NCI-H2227 (cell line): ENCODE measurements around the gene DHRS9.
A peak's percentile ranks its signal among the peaks of the same experiment; 100 is the strongest.
"Not testable (repeated sequence)": the region's sequence is repeated elsewhere in the genome, so short reads cannot be mapped to it uniquely, and the experiment has no call there.

Experiments
- DNase-seq: peaks from one replicate; lab custom pipeline; 2025; ENCODE audit not compliant: unreplicated experiment; lab: John Stamatoyannopoulos, UW

Gene DHRS9

DNA sequence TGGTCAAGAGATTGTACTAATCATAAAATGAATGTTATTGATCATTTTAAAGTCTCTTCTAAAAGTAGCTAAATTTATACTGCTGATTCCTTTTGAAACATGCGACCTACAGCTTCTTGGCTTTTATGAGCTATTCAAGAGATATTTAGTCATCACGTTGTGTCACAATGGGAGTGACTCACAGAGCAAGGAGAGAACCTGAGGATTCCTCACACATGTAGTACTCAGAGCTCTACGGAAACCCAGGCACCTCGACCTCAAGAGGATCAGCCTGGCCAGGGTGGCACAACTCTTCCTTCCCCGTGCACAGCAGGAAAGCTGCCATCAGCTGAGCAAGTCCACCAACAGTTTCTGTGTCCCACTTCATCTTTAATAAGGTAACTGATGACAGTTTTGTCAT is at the start of gene DHRS9:
Gene DHRS9 (plus strand): TSS at position 223 of the 400 bp plus-strand sequence. CDS start 12,019 bp downstream, outside the sequence.
- DNase-seq = no peak

DNA sequence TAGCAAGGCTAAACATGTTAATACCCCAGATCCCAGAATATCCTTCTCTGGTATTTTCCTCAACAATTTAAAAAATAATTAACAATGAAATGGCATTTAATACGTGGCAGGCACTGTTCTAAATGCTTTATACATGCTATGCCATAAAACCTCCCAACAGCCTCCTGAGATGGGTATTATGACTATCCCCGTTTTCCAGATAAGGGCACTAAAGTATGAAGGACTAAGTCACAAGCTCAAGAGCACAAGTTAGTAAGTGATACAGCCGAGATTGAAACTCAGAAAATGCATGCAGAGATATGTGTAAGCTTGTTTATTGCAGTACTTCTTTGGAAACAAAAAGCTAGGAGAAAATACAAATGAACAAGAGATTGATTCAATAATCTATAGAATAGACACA is 46.2 kb upstream of the DHRS9 start:
- no peak for DNase-seq

DNA sequence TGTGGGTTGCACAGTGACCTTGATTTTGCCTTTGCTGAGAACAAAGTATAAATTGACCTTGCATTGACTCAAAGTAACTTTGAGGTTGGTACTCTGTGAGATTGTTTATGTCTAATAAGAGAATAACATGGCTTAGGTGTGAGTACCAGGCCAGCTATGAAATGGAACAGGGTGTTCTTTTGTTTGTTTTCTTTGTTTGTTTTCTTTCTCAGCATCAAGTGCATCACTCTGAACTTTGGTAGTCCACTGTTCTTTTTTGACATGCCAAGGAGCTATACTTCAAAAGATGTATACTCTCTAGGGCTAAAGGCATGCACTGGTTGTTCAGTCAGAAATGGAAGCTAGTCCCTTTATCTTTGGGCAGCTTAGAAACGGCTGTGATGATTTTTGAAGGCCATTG is 43.3 kb upstream of the DHRS9 start:
- DNase-seq = no peak

- DNase-seq = no peak
These were observed 42.1 kb upstream of the DHRS9 start for GRCh38 chr2:169027234-169027633.

- no peak for DNase-seq
These were observed 40.0 kb upstream of the DHRS9 start for GRCh38 chr2:169029341-169029740.

- no peak for DNase-seq
These were observed 38.2 kb upstream of the DHRS9 start, which contains the start of gene ABCB11 for GRCh38 chr2:169031202-169031601. TSS of gene ABCB11 (minus strand) at chr2:169031324. CDS start at chr2:169018125, 13,199 bp downstream.

- DNase-seq = peak; percentile 45
These were observed 35.1 kb upstream of the DHRS9 start for GRCh38 chr2:169034256-169034655.

GRCh38 chr2:169034984-169035544 is 34.3 kb upstream of the DHRS9 start:
- DNase-seq = no peak

GRCh38 chr2:169035887-169036286 is 33.5 kb upstream of the DHRS9 start:
- DNase-seq = no peak

DNA sequence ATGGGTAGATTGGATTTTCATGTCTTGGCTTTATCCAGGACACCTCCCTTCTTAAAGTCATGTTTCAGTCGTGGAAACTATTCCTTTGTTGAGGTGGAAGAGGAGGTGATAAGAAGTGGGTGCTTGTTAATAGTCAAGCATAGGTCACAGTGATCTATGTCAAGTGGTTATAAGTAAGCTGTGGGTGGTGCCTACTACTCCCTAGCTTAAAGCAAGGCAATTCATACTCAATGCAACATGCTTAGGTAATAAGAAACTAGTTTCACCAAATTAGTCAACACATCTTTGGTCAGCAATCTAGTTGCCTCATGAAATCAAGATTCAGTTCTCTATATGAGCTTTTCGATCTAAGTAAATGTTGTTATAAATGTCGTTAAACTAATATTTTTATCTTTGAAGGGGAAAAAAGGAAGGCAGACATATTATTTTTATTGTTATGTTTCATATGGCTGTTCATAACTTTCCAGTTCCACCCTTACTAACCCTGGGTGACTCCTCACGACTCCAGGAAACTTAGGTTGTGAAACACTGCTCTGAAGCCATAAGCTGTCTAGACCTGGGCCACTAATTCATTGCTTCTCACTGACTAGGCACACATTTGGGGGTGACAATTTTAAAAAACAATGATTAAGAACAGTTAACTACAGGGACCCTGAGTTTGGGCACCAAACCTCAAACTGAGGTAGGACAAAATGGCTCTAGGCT is 32.5 kb upstream of the DHRS9 start:
- DNase-seq = no peak

- no peak for DNase-seq
These were observed 31.0 kb upstream of the DHRS9 start for GRCh38 chr2:169038338-169038757.

DNA sequence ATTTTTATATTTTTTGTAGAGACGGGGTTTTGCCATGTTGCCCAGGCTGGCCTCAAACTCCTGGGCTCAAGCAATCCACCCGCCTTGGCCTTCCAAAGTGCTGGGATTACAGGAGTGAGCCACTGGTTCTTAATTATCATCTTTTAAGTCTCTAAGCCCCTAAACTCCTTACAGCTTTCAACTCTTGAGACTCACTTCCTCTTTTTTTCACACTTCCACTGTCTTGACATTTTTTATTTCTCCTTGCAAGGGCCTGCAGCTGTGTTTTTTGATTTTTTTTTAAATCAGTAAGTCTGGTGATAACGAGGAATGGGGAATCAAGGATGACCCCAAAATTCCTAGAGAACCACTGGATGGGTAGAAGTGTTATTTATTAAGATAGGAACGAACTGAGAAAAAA is 29.7 kb upstream of the DHRS9 start:
- no peak for DNase-seq

- no peak for DNase-seq
These were observed 27.8 kb upstream of the DHRS9 start for GRCh38 chr2:169041594-169041993.

GRCh38 chr2:169042856-169043255 is 26.5 kb upstream of the DHRS9 start:
- no peak for DNase-seq

DNA sequence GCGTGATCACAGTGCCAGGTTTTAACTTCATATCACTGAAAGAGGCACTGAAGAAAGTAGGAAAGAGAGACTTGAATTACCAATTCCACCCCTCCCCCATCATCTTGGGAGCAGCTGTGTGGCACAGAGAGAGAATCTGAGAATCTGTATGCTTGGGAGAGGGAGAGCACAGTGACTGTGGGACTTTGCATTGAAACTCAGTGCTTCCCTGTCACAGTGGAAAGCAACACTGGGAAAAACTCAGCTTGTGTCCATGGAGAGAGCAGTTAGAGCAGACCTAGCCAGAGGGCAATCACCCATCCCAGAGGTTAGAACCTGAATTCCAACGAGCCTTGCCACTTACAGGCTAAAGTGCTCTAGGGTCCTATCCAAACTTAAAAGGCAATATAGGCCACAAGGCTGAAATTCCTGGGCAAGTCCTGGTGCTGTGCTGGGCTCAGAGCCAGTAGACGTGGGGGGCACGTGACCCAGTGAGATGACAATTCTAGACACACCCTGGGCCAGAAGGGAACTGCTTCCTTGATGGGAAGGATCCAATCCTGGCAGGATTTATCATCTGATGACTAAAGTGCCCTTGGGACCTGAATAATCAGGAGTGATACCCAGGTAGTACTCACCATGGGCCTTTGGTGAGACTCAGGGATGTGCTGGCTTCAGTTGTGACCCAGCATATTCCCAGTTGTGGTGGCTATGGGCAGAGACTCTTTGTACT is 22.8 kb upstream of the DHRS9 start:
- no peak for DNase-seq

- DNase-seq = no peak
These were observed 21.8 kb upstream of the DHRS9 start for GRCh38 chr2:169047256-169048250.

GRCh38 chr2:169049142-169049541 is 20.2 kb upstream of the DHRS9 start:
- DNase-seq = no peak

DNA sequence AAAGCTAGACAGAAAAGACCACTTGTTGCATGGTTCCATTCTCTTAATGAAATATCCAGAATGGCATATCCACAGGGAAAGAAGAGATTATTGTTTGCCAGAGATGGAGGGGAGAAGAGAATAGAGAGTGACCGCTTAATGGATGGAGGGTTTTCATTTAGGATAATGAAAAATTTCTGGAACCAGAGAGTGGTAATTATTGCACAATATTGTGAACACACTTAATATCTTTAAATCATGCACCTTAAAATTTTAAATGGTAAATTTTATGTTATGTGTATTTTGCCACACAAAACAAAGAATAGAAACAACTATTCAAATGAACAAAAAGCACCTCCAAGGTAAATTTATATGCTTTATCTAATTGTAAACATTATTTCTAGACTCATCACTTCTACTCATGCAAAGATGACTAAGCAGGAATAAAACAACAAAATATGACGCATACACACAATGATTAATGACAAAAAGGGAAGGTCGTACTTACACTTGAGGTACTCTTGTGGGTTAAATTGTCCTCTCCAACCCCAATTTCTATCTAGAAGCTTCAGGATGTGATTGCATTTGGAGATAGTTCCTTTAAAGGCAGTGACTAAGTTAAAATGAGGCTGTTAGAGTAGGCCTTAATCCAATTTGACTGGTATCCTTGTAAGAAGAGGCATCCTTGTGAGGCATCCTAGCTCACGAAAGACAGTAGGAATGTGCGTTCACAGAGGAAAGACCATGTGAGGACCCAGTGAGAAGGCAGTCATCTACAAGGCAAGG is 18.7 kb upstream of the DHRS9 start:
- DNase-seq = no peak

GRCh38 chr2:169054575-169054974 is 14.8 kb upstream of the DHRS9 start:
- DNase-seq = not testable (repeated sequence)

DNA sequence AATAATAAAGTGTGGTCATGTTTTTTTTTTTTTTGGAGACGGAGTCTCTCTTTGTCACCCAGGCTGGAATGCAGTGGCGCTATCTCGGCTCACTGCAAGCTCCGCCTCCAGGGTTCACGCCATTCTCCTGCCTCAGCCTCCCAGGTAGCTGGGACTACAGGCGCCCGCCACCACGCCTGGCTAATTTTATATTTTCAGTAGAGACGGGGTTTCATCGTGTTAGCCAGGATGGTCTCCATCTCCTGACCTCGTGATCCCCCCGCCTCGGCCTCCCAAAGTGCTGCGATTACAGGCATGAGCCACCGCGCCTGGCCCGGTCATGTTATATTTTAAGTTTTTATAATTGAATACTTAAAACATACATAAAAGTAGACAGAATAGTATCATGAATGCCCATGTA is 5.2 kb upstream of the DHRS9 start:
- DNase-seq = not testable (repeated sequence)
